Activated naive CD8-positive, alpha-beta T cell treated with anti-CD3 and anti-CD28 coated beads, Interleukin-2, amount 50 U/mL, for 24 hours (primary cell): ENCODE data around the gene FXYD5.

Source experiments
- ATAC-seq: fragments of 150-1000 bp; cut with Tn5 transposase; one replicate; pipeline ENCODE4 v1.10.0; 2021
- DNase-seq: peaks from one replicate; pipeline ENCODE4 v3.0.0; 2021
- H3K27ac Mint-ChIP-seq: one replicate; pipeline ENCODE4 v1.8.0; 2021; ENCODE audit warnings: mild to moderate bottlenecking, mixed read lengths
- H3K27me3 Mint-ChIP-seq: one replicate; pipeline ENCODE4 v1.8.0; 2021; ENCODE audit warnings: mixed read lengths
- H3K36me3 Mint-ChIP-seq: one replicate; pipeline ENCODE4 v1.8.0; 2021; ENCODE audit warnings: low read depth, mixed read lengths
- H3K4me1 Mint-ChIP-seq: one replicate; pipeline ENCODE4 v1.8.0; 2021; ENCODE audit warnings: mixed read lengths
- H3K4me3 Mint-ChIP-seq: one replicate; pipeline ENCODE4 v1.8.0; 2021; ENCODE audit warnings: mild to moderate bottlenecking, moderate library complexity, mixed read lengths
- H3K9me3 Mint-ChIP-seq: one replicate; pipeline ENCODE4 v1.8.0; 2021; ENCODE audit warnings: mixed read lengths

The FXYD5 gene

DNA sequence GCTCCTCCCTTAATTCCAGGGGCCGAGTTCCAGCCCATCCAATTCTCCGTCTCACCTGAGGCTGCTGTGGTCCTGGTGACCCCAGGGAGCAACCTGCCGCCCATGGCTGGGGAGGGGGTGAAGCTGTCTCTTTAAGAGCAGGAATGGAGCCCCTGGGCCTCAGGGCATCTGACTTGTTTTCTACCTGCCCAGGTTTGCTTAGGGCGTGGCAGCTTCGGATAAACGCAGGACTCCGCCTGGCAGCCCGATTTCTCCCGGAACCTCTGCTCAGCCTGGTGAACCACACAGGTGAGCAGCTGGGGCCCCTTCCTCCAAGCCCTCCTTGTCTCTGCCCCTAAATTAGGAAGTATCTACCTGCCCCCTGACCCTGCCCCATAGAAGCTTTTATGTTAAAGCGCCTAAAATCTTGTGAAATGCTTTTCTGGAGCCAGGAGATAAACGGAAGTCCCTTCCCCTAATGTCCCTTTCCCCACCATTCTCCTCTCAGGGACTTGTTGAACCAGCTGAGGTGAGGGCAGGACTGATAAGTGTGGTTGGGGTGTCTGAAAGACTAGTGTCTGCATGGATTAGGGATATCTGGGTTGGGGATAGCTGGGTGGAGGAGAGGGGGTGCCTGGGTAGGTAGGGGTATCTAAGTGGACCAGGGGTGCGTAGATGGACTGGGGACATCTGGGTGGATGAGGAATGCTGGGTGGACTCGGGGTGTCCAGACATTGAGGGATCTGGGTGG is 38.3 kb upstream of the FXYD5 start:
- Mint-ChIP-seq H3K27me3 (peaks cover 2% of the 10 kb centered on the region), H3K4me1 (peaks cover 5% of the 10 kb centered on the region), H3K27ac (no peak overlapping the region), H3K4me3 (no peak overlapping the region), H3K9me3 (no peaks in the 10 kb centered on the region), H3K36me3 (no peaks in the 10 kb centered on the region)
- DNase-seq (no peak), ATAC-seq (no peak)

DNA sequence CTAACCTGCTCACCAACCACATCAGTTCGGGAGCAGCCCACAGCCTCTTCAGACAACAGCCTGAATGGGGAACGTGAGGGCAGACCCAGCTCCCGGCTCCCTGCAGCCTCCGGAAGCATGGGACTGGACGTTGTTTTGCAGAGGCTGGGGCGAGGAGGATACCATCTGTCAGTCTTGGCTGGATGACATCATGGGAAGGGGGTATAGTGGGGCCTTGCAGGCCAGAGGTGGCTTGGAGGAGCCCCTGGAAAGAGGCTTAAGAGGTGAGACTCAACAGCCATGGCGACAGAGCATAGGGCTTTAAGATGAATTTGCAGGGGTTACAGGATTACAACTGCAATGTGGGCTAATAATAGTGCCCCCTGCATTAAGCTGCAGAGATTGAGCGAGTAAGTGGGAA is 37.4 kb upstream of the FXYD5 start:
- Mint-ChIP-seq H3K4me3 (no peak overlapping the region), H3K4me1 (peaks cover 5% of the 10 kb centered on the region), H3K36me3 (no peaks in the 10 kb centered on the region), H3K9me3 (no peaks in the 10 kb centered on the region), H3K27me3 (peaks cover 2% of the 10 kb centered on the region), H3K27ac (no peak overlapping the region)
- no peak for DNase-seq
- ATAC-seq: no peak

DNA sequence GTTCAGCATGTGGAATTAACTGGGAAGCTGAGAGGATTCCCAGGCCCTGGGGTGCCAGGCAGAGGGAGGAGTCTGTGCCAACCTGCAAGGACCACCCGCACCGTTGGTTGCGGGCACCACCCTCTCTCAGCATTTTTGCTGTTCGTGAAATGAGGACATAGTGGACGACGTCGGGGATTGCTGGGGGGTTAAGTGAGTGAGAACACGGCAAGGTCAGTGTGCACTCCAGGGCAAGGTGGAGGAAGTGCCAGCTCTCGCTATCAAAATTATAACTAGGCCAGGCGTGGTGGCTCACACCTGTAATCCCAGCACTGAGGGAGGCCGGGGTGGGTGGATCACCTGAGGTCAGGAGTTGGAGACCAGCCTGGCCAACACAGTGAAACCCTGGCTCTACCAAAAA is 36.7 kb upstream of the FXYD5 start:
- Mint-ChIP-seq H3K36me3 (no peaks in the 10 kb centered on the region), H3K4me1 (peaks cover 5% of the 10 kb centered on the region), H3K27ac (no peak overlapping the region), H3K4me3 (no peak overlapping the region), H3K27me3 (peaks cover 2% of the 10 kb centered on the region), H3K9me3 (no peaks in the 10 kb centered on the region)
- ATAC-seq (no peak), DNase-seq (no peak)

DNA sequence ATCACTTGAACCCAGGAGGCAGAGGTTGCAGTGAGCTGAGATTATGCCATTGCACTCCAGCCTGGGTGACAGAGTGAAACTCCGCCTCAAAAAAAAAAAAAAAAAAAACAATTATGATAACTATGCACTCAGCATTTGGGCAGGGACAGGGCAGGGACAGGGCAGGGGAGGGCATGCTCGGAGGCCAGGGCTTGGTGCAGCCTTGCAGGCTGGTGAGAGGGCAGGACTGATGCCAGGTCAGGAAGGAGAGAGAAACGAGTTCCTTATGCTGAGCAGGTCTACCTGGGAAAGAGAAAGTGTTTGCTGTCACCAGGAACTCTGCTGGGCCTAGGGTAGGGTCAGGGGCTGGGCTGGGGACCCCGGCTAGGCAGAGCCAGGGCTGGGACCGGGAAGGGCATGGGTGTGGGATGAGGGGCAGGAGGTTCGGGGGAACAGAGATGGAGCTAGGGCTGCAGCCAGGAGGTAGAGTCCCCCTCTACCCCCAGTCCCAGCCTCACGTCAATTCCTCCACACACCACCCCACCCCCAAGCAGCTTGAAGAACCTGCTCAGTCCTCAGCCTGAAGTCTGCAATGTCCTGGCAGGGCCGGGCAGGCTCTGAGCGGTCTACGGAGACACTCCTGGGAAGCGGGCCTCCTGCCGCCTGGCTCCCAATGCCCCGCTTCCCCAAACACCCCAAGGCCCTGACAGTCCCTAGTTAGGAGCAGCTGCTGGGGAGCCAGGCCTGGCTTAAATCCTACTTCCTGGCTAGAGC is 36.1 kb upstream of the FXYD5 start:
- H3K27me3 Mint-ChIP-seq: peaks cover 2% of the 10 kb centered on the region
- H3K27ac Mint-ChIP-seq: no peak overlapping the region
- no peak for DNase-seq
- no peaks in the 10 kb centered on the region for H3K36me3 Mint-ChIP-seq
- ATAC-seq: no peak
- H3K9me3 Mint-ChIP-seq: no peaks in the 10 kb centered on the region
- H3K4me1 Mint-ChIP-seq: peaks cover 5% of the 10 kb centered on the region
- H3K4me3 Mint-ChIP-seq: no peak overlapping the region

DNA sequence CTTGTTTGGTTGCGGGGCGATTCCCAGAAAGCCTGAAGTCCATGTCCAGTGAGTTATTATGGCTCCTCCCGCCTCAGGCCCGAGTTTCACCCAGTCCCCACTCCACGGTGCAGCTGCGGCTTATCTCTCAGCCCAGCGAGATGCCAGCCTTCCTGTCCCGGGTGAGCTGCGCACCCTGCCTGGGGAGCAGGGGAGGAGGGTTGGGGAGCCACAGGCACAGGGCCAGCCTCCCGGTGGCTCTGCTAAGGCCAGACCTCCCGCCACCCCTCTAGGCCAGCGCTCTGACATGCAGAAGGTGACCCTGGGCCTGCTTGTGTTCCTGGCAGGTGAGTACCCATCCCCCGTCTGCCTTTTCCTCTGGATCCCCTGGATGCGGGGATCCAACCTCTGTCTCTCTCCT is 35.4 kb upstream of the FXYD5 start:
- no peak for ATAC-seq

DNA sequence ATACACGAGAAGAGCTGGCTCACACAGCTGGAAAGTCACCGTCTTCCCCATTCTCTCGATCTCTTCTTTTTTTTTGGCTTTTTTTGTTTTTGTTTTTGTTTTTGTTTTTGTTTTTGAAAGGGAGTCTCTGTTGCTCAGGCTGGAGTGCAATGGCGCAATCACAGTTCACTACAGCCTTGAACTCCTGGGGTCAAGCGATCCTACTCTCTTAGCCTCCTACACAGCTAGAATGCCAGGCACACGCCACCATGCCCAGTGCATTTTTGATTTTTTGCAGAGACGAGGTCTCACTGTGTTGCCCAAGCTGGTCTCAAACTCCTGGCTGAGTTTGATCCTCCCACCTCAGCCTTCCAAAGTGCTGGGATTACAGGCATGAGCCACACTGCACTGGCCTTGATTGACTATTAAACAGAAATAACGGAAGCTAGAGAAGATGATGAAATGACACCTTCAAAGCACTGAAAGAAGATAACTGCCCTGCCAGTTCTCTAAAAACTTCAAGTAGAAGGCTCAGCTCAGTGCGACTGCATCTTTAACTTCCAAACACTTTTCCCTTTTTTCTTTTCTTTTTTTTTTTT is 34.9 kb upstream of the FXYD5 start:
- Mint-ChIP-seq H3K4me1 (peaks cover 12% of the 10 kb centered on the region), H3K9me3 (no peaks in the 10 kb centered on the region), H3K36me3 (no peaks in the 10 kb centered on the region), H3K4me3 (no peak overlapping the region), H3K27ac (no peak overlapping the region), H3K27me3 (no peaks in the 10 kb centered on the region)
- DNase-seq: no peak
- no peak for ATAC-seq

More for the DNA sequence above, 35.4 kb upstream of the FXYD5 start:
- no peak overlapping the region for H3K4me3 Mint-ChIP-seq
- no peak for DNase-seq
- no peak overlapping the region for H3K27ac Mint-ChIP-seq
- no peaks in the 10 kb centered on the region for H3K36me3 Mint-ChIP-seq
- H3K9me3 Mint-ChIP-seq: no peaks in the 10 kb centered on the region
- peaks cover 9% of the 10 kb centered on the region for H3K4me1 Mint-ChIP-seq
- no peaks in the 10 kb centered on the region for H3K27me3 Mint-ChIP-seq

GRCh38 chr19:35120492-35120891 is 34.0 kb upstream of the FXYD5 start:
- Mint-ChIP-seq H3K27me3 (no peaks in the 10 kb centered on the region), H3K27ac (no peak overlapping the region), H3K4me3 (no peak overlapping the region), H3K36me3 (no peaks in the 10 kb centered on the region), H3K9me3 (no peaks in the 10 kb centered on the region), H3K4me1 (peaks cover 12% of the 10 kb centered on the region)
- DNase-seq (no peak), ATAC-seq (no peak)

- no peak overlapping the region for H3K4me3 Mint-ChIP-seq
- H3K36me3 Mint-ChIP-seq: no peaks in the 10 kb centered on the region
- H3K27me3 Mint-ChIP-seq: no peaks in the 10 kb centered on the region
- no peak overlapping the region for H3K27ac Mint-ChIP-seq
- no peaks in the 10 kb centered on the region for H3K9me3 Mint-ChIP-seq
- ATAC-seq: no peak
- H3K4me1 Mint-ChIP-seq: peaks cover 12% of the 10 kb centered on the region
- no peak for DNase-seq
Measured at GRCh38 chr19:35120898-35121297, 33.6 kb upstream of the FXYD5 start.

DNA sequence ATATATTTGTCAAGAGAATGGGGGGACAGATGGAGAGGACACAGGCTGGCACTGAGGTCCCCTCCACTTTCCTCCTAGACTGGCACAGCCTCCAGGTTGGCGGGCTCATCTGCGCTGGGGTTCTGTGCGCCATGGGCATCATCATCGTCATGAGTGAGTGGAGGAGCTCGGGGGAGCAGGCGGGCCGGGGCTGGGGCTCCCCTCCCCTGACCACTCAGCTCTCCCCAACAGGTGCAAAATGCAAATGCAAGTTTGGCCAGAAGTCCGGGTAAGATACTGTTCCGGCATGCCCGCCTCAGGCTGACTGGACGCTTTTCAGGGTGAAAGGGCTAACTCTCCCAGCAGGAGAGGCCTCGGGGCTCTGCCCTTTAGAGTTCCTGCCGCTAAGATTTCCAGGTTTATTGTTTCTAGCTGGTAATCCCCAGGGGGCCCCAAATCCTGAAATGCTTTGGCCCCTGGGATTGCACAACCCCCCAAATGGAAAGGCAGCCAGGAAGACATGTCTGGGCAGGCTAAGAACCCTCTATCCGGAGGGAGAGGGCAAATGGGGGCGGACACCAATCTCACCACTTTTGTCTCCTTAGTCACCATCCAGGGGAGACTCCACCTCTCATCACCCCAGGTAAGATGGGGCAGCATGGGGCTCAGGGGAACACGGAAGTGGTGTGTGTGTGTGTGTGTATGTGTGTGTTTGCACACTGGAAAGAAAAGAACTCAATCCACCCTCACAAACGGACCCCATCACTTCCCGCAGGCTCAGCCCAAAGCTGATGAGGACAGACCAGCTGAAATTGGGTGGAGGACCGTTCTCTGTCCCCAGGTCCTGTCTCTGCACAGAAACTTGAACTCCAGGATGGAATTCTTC is 31.6 kb upstream of the FXYD5 start:
- no peak for DNase-seq
- ATAC-seq: no peak
- no peak overlapping the region for H3K4me3 Mint-ChIP-seq
- H3K27me3 Mint-ChIP-seq: no peaks in the 10 kb centered on the region
- no peak overlapping the region for H3K27ac Mint-ChIP-seq
- no peaks in the 10 kb centered on the region for H3K36me3 Mint-ChIP-seq
- H3K4me1 Mint-ChIP-seq: peaks cover 12% of the 10 kb centered on the region
- no peaks in the 10 kb centered on the region for H3K9me3 Mint-ChIP-seq

GRCh38 chr19:35123573-35123972 is 31.0 kb upstream of the FXYD5 start:
- no peaks in the 10 kb centered on the region for H3K36me3 Mint-ChIP-seq
- ATAC-seq: no peak
- peak overlapping the region; percentile 80 for H3K4me3 Mint-ChIP-seq
- peaks cover 12% of the 10 kb centered on the region for H3K4me1 Mint-ChIP-seq
- H3K27me3 Mint-ChIP-seq: no peaks in the 10 kb centered on the region
- DNase-seq: no peak
- H3K9me3 Mint-ChIP-seq: no peaks in the 10 kb centered on the region
- H3K27ac Mint-ChIP-seq: no peak overlapping the region

DNA sequence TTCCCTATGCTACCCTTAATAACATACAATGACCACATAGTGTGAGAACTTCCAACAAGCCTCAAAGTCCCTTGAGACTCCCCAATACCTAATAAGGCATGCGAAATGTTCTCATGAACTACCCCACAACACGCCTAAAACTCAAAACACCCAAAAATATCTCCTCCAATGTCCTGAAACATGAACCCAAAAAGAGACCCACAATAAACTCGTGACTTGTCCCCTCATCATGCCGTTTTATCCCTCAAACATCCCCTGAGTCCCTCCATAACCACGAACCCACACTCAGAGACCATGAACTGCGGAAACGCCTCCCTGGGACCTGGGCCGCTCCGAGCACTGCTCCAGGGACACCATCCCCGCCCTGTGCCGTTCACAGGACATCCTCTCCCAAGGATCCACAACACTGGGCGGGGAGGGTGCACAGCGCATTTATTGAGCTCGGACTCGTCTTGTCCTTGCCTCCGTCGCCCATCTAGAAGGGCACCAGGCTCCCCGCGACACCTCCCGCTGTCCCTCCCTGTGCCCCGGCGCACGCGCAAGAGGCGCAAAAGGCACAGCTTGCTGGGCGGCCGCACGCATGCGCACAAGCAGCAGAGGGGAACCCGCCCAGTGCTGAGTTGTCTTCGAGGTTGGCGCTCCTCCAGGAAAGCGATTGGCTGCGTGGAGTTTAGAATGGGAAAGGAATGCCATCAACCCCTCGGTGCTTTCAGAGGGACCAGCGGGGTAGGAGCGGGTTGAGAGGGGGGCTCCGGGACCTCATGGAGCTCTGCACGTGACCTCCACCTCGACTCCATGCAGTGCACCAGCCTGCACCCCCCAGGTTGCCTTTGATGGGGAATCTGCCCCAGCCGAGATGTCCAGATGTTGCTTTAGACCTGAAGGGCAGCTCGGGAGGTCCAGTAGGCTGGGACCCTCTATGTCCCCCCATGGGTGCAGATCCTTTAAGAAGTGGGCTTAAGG is 30.2 kb upstream of the FXYD5 start:
- Mint-ChIP-seq H3K27ac (peak overlapping the region; percentile 82), H3K36me3 (no peaks in the 10 kb centered on the region), H3K27me3 (no peaks in the 10 kb centered on the region), H3K4me3 (peak overlapping the region; percentile 80), H3K9me3 (no peaks in the 10 kb centered on the region), H3K4me1 (peaks cover 12% of the 10 kb centered on the region)
- peak; percentile 88 for DNase-seq
- peak; percentile 93 for ATAC-seq

DNA sequence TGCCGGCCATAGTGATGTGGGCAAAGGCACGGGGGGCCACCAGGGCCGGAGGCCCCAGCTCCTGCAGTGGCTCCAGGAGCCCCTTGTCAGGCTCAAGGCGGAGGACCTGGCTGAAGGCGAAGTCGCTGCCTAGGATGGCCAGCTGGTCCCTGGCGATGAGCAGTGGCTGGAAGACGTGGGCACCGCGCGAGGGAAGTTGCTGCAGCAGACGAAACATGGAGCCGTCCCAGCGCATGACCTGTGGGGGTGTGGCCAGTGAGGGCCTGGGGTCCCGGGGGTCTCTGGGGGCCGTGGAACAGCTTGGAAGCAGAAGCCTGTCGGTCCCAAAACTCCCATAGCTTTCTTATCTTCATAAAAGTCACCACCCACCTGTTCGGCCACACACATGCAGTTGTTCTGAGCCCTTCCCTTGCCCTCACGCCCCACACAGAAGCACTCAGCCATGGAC is 29.2 kb upstream of the FXYD5 start:
- H3K27ac Mint-ChIP-seq: no peak overlapping the region
- no peaks in the 10 kb centered on the region for H3K27me3 Mint-ChIP-seq
- H3K36me3 Mint-ChIP-seq: no peaks in the 10 kb centered on the region
- peaks cover 12% of the 10 kb centered on the region for H3K4me1 Mint-ChIP-seq
- DNase-seq (no peak), ATAC-seq (no peak)
- no peaks in the 10 kb centered on the region for H3K9me3 Mint-ChIP-seq
- no peak overlapping the region for H3K4me3 Mint-ChIP-seq

GRCh38 chr19:35125749-35126623 is 28.5 kb upstream of the FXYD5 start:
- no peaks in the 10 kb centered on the region for H3K9me3 Mint-ChIP-seq
- H3K4me1 Mint-ChIP-seq: peaks cover 12% of the 10 kb centered on the region
- H3K36me3 Mint-ChIP-seq: no peaks in the 10 kb centered on the region
- ATAC-seq: no peak
- DNase-seq: no peak
- H3K4me3 Mint-ChIP-seq: no peak overlapping the region
- H3K27ac Mint-ChIP-seq: no peak overlapping the region
- no peaks in the 10 kb centered on the region for H3K27me3 Mint-ChIP-seq
